Transverse colon (tissue), 4 donors: ENCODE results near the gene UQCC5. TPM values are rescaled to one million over a fixed set of nuclear protein-coding genes. Genes with fewer than 3 reads are reported as not detected.

Source experiments
- DNase-seq: peaks from one replicate; pipeline ENCODE4 v3.0.0-alpha.2; 2019
- H3K27ac ChIP-seq, 4 donors: fragments of 200-600 bp; sonication (generic); 2 replicates each; pipeline ENCODE4 v1.5.1; 2016 to 2018; ENCODE audit warnings: inconsistent platforms in 4 of 4
- H3K27me3 ChIP-seq: fragments of 200-600 bp; sonication (generic); 2 replicates; pipeline ENCODE4 v1.5.1; 2017; ENCODE audit warnings: inconsistent platforms
- H3K36me3 ChIP-seq, 4 donors: fragments of 200-600 bp; sonication (generic); 2 replicates each; pipeline ENCODE4 v1.5.1; 2017 to 2019; ENCODE audit warnings: inconsistent platforms in 4 of 4
- H3K4me1 ChIP-seq, 4 donors: fragments of 200-600 bp; sonication (generic); 2 replicates each; pipeline ENCODE4 v1.5.1; 2017 to 2020; ENCODE audit warnings: inconsistent platforms in 4 of 4
- H3K4me3 ChIP-seq, 4 donors: fragments of 200-600 bp; sonication (generic); 1 replicate in 1 of 4; 2 replicates in 3 of 4; pipeline versions ENCODE4 v1.5.1 to v1.6.1; 2017 to 2019; ENCODE audit warnings: inconsistent platforms in 4 of 4
- H3K9me3 ChIP-seq, 2 donors: fragments of 200-600 bp; sonication (generic); 2 replicates each; pipeline ENCODE4 v1.5.1; 2017 to 2019; ENCODE audit warnings: inconsistent platforms in 2 of 2
- EP300 ChIP-seq: sonication (generic); formaldehyde crosslinking; IDR thresholded peaks from one replicate; pipeline ENCODE4 v1.6.1; 2017; ENCODE audit warnings: antibody characterized with exemption, low read depth
- POLR2A ChIP-seq: fragments of 450-650 bp; IDR thresholded peaks from one replicate; pipeline ENCODE4 v1.6.1; 2016; ENCODE audit warnings: antibody characterized with exemption, mild to moderate bottlenecking, moderate library complexity
- POLR2AphosphoS5 ChIP-seq, 3 donors: sonication (generic); formaldehyde crosslinking; IDR thresholded peaks; one replicate each; pipeline ENCODE4 v1.6.1; 2016; ENCODE audit warnings: antibody characterized with exemption in 3 of 3
- WGBS, 2 donors: methylation state at CpG; one replicate each; pipeline ENCODE4 v1.1.5; 2018; ENCODE audit warnings: low coverage in 1 of 2; 5-methylcytosine and 5-hydroxymethylcytosine counted together
- in situ Hi-C, 4 donors: fragments of 200-750 bp; cut with MboI; loops; one replicate each; pipeline versions ENCODE4 v1.15.0 to v1.15.1; 2017; ENCODE audit warnings: low sequenced_read_pairs in 3 of 4, low pct_ligation_motif_present in 1 of 4, low pct_unique_long_range_greater_than_20kb in 1 of 4
- intact Hi-C: fragments of 100-400 bp; cut with DNase I; formaldehyde crosslinking; loops from one replicate; pipeline ENCODE4 v1.15.1; 2023; ENCODE audit warnings: low total_unique reads
- small RNA-seq, 4 donors: library from RNA; depleted of rRNA; stranded (forward); fragments of <200 nt; gene quantifications; one replicate each; pipeline ENCODE3, GENCODE V24; 2016
- total RNA-seq, 4 donors: library from RNA; depleted of rRNA; stranded (reverse); fragments of >200 nt; gene quantifications; one replicate each; pipeline ENCODE4 v1.1.0, GENCODE V29; 2016
- TF ChIP-seq, protein P1 (sequence below), 5 experiments: fragments of 200-600 bp in 3 of 5; fragments of 450-650 bp in 2 of 5; sonication (generic) in 3 of 5; IDR thresholded peaks; 1 replicate in 2 of 5; 2 replicates in 3 of 5; pipeline ENCODE4 v1.5.1; 2016 to 2017; ENCODE audit warnings: antibody characterized with exemption in 5 of 5, inconsistent platforms in 3 of 5, mild to moderate bottlenecking in 2 of 5, moderate library complexity in 1 of 5

Gene UQCC5
- total RNA-seq, 4 donors from 2014 or later = 2.6 to 22.1 (median 4.0) TPM; not detected in 1

DNA sequence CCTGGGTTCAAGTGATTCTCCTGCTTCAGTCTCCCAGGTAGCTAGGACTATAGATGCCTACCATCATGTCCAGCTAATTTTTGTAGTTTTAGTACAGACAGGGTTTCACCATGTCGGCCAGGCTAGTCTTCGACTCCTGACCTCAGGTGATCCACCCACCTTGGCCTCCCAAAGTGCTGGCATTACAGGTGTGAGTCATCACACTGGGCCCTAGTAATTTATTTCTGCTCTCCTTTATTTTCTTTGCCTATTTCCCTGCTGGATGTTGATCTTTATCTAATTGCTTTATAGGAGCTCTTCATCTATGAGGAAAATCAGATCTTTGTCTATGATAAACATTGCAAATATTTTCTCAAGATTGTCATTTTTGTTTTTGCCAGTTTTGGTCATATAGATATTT is 31.7 kb downstream of the UQCC5 start:
- Histone ChIP-seq H3K27me3 (no peaks in the 10 kb centered on the region), H3K9me3 (no peaks in the 10 kb centered on the region), H3K4me3 (no peak overlapping the region), H3K4me1 (peaks cover 0 to 3% (median 0%) of the 10 kb centered on the region in 4 donors), H3K27ac (no peak overlapping the region), H3K36me3 (peaks cover 0 to 22% (median 9%) of the 10 kb centered on the region in 4 donors)
- DNase-seq = no peak
- intact Hi-C loops = no loop called here
- in situ Hi-C loops = no loop called here
- 78 to 80% methylated on average over 2 of the region's 2 CpGs for WGBS, 2 donors
- TF ChIP-seq EP300 = no peak
- TF ChIP-seq POLR2AphosphoS5 (IDR thresholded peaks at IDR 0.05) = no peak
- no peak for TF ChIP-seq POLR2A

DNA sequence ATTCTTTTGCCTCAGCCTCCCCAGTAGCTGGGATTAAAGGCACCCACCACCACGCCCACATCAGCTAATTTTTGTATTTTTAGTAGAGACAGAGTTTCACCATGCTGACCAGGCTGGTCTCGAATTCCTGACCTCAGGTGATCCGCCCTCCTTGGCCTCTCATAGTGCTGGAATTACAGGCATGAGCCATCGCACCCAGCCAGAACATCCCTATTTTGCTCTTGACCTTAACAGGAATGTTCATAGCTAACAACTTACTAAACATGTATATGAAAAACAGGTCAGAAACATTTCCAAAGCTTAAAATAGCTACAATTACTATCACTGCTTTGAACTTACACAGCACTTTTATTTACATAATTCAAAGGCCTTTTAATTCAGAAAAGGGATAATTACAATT is 33.7 kb downstream of the UQCC5 start:
- Histone ChIP-seq H3K27ac (no peak overlapping the region), H3K27me3 (no peaks in the 10 kb centered on the region), H3K9me3 (no peaks in the 10 kb centered on the region), H3K36me3 (peaks cover 0 to 13% (median 1%) of the 10 kb centered on the region in 4 donors), H3K4me3 (no peak overlapping the region), H3K4me1 (peaks cover 0 to 10% (median 4%) of the 10 kb centered on the region in 4 donors)
- WGBS, 2 donors = 76 to 94% methylated on average over 3 to 4 of the region's 4 CpGs
- TF ChIP-seq EP300 (no peak), POLR2A (no peak)
- TF ChIP-seq, protein P1, sequence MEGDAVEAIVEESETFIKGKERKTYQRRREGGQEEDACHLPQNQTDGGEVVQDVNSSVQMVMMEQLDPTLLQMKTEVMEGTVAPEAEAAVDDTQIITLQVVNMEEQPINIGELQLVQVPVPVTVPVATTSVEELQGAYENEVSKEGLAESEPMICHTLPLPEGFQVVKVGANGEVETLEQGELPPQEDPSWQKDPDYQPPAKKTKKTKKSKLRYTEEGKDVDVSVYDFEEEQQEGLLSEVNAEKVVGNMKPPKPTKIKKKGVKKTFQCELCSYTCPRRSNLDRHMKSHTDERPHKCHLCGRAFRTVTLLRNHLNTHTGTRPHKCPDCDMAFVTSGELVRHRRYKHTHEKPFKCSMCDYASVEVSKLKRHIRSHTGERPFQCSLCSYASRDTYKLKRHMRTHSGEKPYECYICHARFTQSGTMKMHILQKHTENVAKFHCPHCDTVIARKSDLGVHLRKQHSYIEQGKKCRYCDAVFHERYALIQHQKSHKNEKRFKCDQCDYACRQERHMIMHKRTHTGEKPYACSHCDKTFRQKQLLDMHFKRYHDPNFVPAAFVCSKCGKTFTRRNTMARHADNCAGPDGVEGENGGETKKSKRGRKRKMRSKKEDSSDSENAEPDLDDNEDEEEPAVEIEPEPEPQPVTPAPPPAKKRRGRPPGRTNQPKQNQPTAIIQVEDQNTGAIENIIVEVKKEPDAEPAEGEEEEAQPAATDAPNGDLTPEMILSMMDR (IDR thresholded peaks at IDR 0.05) = no peak
- in situ Hi-C loops = no loop called here
- intact Hi-C loops = no loop called here
- DNase-seq = no peak

DNA sequence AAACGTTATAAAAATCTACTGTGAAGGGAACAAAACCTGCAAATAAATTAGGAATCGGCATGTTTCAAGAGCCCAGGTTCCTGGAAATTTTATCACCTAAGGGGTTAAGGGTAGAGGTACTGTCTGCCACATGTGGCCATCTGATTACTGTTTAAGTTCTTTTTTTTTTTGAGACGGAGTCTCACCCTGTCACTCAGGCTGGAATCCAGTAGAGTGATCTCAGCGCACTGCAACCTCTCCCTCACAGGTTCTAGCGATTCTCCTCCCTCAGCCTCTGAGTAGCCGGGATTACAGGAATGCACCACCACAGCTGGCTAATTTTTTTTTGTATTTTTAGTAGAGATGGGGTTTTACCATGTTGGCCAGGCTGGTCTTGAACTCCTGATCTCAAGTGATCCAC is 35.8 kb downstream of the UQCC5 start:
- TF ChIP-seq EP300 (no peak), POLR2AphosphoS5 (IDR thresholded peaks at IDR 0.05) (no peak), POLR2A (no peak)
- Histone ChIP-seq H3K4me1 (peaks cover 0 to 10% (median 4%) of the 10 kb centered on the region in 4 donors), H3K9me3 (no peaks in the 10 kb centered on the region), H3K4me3 (no peak overlapping the region), H3K27ac (no peak overlapping the region), H3K36me3 (peaks cover 0 to 20% (median 9%) of the 10 kb centered on the region in 4 donors), H3K27me3 (no peaks in the 10 kb centered on the region)
- intact Hi-C loops = no loop called here
- DNase-seq = no peak
- 67 to 75% methylated on average over 2 to 6 of the region's 6 CpGs for WGBS, 2 donors
- in situ Hi-C loops = no loop called here

DNA sequence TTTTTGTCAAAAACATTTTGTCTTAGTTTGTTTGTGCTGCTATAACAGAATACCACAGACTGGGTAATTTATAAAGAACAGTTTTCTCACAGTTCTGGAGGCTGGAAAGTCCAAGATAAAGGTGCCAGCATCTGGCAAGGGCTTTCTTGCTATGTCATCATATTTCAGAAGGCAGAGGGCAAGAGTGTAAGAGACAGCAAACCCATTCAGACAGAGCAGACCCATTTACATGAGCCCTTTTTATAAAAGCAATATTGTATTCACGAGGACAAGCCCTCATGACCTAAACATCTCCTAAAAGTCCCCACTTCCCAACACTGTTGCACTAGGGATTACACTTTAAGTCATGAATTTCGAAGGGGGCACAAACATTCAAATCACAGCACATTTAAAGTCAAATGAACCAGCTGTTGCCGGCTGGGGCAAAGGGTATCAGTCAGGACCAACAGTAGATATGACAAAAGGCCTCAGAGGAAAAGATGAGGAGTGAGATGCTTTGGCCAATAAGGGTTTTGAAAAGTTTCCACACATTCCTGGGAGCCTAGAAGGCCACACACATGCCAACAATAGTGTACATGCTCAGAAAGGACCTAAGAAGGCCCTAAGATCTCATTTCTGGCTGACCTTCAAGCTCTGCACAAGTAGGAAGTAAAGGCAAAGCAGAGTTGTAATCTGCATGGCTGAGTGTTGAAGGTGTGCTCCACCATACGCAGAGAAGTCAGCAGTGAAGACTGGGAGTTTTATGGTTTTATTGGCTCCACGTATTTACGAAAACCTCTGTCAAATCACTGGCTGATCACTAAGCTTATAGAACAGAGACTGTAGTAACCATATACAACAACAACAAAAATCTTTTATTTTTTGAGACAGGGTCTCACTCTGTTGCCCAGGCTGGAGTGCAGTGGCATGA is 37.9 kb downstream of the UQCC5 start:
- H3K36me3 ChIP-seq = peaks cover 0 to 39% (median 15%) of the 10 kb centered on the region in 4 donors
- DNase-seq = no peak
- no peak for TF ChIP-seq EP300
- no peak for TF ChIP-seq POLR2AphosphoS5 (IDR thresholded peaks at IDR 0.05)
- no peak for TF ChIP-seq POLR2A
- TF ChIP-seq, protein P1 (IDR thresholded peaks at IDR 0.05) = no peak
- H3K4me1 ChIP-seq = peaks cover 0 to 7% (median 3%) of the 10 kb centered on the region in 4 donors
- WGBS, 2 donors = 80 to 81% methylated on average over 4 to 6 of the region's 6 CpGs
- H3K9me3 ChIP-seq = no peaks in the 10 kb centered on the region
- in situ Hi-C loops (no loop called here), intact Hi-C loops (no loop called here)
- no peaks in the 10 kb centered on the region for H3K27me3 ChIP-seq
- no peak overlapping the region for H3K4me3 ChIP-seq
- peak overlapping the region in 1 of 4 donors; percentile 8 for H3K27ac ChIP-seq

Small RNA genes within 50 kb of the gene (small RNA-seq; reads per million reads assigned to genes)
- gene RNU6-856P (0 reads per million in 4 donors), gene RNU6ATAC16P (0 reads per million in 4 donors)

Other genes starting within 250 kb of the UQCC5 start
- 100 to 1,000 TPM in 1 of 4 donors, 10 to 100 TPM in 3; 43.7 to 118 (median 73.7) TPM for gene GLYCTK, start 248.8 kb upstream of the UQCC5 start, total RNA-seq
- gene DNAH1, start 220.3 kb upstream of the UQCC5 start, total RNA-seq = 100 to 1,000 TPM in 1 of 4 donors, 10 to 100 TPM in 3; 17.6 to 102 (median 26.3) TPM
- gene BAP1, start 126.6 kb upstream of the UQCC5 start, total RNA-seq = 100 to 1,000 TPM in 2 of 4 donors, 10 to 100 TPM in 2; 61.8 to 588 (median 92.6) TPM
- 10 to 100 TPM in 3 of 4 donors, 1 to 10 TPM in 1; 6.0 to 24.2 (median 16.4) TPM for gene PHF7, start 125.9 kb upstream of the UQCC5 start, total RNA-seq
- 10 to 100 TPM in 1 of 4 donors, 1 to 10 TPM in 3; 1.2 to 21.7 (median 2.3) TPM for gene SEMA3G, start 91.5 kb upstream of the UQCC5 start, total RNA-seq
- gene TNNC1, start 82.6 kb upstream of the UQCC5 start, total RNA-seq = 10 to 100 TPM in 1 of 4 donors, 1 to 10 TPM in 1, not detected in 2; 7.1 to 10.4 TPM
- 100 to 1,000 TPM in 2 of 4 donors, 10 to 100 TPM in 2; 72.0 to 137 (median 98.6) TPM for gene NISCH, start 81.0 kb upstream of the UQCC5 start, total RNA-seq
- gene STAB1, start 41.3 kb upstream of the UQCC5 start, total RNA-seq = 100 to 1,000 TPM in 1 of 4 donors, 10 to 100 TPM in 3; 42.6 to 152 (median 70.3) TPM
- 10 to 100 TPM in 2 of 4 donors, 1 to 10 TPM in 1, not detected in 1; 5.5 to 16.7 (median 14.9) TPM for gene NT5DC2, start 2.7 kb upstream of the UQCC5 start, total RNA-seq
- gene PBRM1, start 149.3 kb downstream of the UQCC5 start, total RNA-seq = 100 to 1,000 TPM in 2 of 4 donors, 10 to 100 TPM in 2; 60.3 to 335 (median 134) TPM
- 10 to 100 TPM; 19.1 to 54.5 (median 37.4) TPM for gene GNL3, start 149.4 kb downstream of the UQCC5 start, total RNA-seq
- 10 to 100 TPM in 3 of 4 donors, not detected in 1; 34.3 to 52.6 (median 37.2) TPM for gene GLT8D1, start 169.2 kb downstream of the UQCC5 start, total RNA-seq
- gene SPCS1, start 169.5 kb downstream of the UQCC5 start, total RNA-seq = 100 to 1,000 TPM in 2 of 4 donors, 10 to 100 TPM in 2; 24.3 to 120 (median 70.5) TPM
- gene NEK4, start 234.3 kb downstream of the UQCC5 start, total RNA-seq = 10 to 100 TPM; 14.6 to 35.0 (median 22.1) TPM
- gene ITIH1, start 241.0 kb downstream of the UQCC5 start, total RNA-seq = not detected